ENCODE results near the gene TRIM66. TPM values are rescaled to one million over a fixed set of nuclear protein-coding genes. Genes with fewer than 3 reads are reported as not detected.
A peak's percentile ranks its signal among the peaks of the same experiment; 100 is the strongest.

The TRIM66 gene
- total RNA-seq, 1 donor: 4.3 TPM

DNA sequence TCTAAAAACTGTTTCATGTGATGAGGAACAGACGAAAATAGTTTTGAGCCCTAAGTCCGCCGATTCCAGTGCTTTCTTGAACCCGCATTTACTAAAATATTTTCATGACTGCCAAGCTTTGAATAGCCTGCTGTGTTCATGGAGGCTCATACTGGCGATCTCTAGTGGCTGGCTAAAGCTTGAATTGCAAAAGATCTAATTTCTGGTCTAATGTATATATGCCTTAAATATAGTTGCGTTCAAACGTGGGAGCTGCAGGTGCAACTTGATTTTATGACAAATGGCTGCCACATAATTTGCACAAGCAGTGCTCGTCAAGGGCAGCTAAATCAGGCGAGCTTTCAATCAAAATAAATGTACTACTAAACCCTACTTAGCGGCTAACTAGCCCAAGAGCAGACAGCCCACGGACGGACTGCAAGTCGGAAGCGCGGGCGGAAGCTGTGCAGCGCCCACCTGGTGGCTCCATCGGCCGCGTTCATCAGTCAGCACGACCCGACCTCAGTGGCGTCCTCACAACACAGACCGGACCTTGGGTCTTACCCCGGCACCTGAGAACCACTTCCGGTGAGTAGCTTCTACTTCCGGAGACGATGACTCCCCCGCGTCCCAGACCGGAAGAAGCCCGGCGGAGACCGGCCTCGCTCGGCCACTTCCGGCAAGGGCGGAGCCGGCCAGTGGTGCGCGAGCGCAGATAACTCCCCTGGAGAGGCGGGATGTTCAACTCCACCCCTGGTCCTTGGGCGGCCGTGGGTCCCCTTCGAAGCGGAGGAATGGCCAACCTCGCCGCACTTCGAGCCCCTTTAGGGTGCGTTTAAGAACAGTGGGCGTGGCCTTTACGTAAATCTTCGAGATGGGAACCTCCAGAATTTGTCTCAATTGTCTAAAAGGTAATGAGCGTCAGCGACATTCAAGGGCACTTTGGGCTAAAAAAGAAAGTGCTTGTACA is 6.2 kb upstream of the TRIM66 start:
- TF ChIP-seq, protein P1, sequence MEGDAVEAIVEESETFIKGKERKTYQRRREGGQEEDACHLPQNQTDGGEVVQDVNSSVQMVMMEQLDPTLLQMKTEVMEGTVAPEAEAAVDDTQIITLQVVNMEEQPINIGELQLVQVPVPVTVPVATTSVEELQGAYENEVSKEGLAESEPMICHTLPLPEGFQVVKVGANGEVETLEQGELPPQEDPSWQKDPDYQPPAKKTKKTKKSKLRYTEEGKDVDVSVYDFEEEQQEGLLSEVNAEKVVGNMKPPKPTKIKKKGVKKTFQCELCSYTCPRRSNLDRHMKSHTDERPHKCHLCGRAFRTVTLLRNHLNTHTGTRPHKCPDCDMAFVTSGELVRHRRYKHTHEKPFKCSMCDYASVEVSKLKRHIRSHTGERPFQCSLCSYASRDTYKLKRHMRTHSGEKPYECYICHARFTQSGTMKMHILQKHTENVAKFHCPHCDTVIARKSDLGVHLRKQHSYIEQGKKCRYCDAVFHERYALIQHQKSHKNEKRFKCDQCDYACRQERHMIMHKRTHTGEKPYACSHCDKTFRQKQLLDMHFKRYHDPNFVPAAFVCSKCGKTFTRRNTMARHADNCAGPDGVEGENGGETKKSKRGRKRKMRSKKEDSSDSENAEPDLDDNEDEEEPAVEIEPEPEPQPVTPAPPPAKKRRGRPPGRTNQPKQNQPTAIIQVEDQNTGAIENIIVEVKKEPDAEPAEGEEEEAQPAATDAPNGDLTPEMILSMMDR (IDR thresholded peaks at IDR 0.05; ENCODE audit: insufficient read depth, low read depth, low read length): no peak
- H3K4me3 ChIP-seq (ENCODE audit: low read depth, low read length): peak overlapping the region; percentile 71
- DNase-seq (ENCODE audit: low read depth): peak; percentile 97

DNA sequence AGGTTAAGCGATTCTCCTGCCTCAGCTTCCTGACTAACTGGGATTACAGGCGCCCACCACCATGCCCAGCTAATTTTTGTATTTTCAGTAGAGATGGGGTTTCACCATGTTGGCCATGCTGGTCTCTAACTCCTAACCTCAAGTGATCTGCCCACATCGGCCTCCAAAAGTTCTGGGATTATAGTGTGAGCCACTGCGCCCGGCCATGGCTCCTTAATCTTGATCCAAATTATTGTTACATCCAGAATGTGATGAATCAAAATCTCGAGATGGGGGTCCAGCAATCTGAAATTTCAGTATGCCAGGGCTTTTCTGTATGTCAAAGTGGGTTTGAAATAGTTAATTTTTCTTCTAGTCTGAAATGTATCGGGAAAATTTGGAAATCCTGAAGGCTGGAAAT is 3.9 kb upstream of the TRIM66 start:
- no peak for DNase-seq (ENCODE audit: low read depth)
- TF ChIP-seq, protein P1 (IDR thresholded peaks at IDR 0.05; ENCODE audit: insufficient read depth, low read depth, low read length): no peak
- no peak overlapping the region for H3K4me3 ChIP-seq (ENCODE audit: low read depth, low read length)

DNA sequence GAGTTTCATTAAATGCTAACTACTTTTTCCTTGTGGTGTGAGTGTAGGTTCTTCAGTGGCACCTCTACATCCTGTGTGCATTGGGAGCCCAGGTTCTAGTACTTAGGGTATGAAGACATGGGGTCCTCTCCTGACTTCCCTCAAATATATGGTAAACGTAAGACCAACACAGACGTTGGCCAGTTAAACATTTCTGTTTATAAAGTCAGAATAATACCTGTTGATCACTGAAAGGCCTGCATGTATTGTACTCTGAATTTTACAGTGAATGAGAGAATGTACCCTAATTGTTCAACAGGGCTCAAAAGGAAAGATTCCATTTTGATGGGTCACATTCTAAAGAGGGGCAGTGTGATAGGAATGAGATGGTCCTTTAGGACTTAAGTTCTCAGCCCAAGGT is 3.4 kb upstream of the TRIM66 start:
- DNase-seq (ENCODE audit: low read depth): no peak
- no peak overlapping the region for H3K4me3 ChIP-seq (ENCODE audit: low read depth, low read length)

DNA sequence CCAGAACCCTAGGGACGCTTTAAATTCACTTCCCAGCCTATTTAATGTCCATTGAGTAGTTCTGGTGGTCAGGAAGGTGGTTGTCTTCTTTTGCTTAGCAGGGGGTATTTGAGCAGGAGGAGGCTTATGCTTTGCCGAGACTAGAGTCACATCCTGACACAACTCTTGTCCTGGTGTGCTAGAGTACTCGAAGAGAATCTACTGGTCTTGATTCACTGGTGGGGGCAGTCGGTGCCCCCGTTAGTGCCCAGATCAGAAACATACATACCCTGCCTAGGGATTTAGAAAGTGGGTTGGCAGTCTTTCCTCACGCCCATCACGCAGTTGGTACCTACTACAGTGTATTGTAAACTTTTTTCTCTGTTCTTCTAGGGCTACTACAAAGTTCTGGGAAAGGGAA is 2.8 kb upstream of the TRIM66 start:
- DNase-seq (ENCODE audit: low read depth): no peak
- TF ChIP-seq, protein P1 (IDR thresholded peaks at IDR 0.05; ENCODE audit: insufficient read depth, low read depth, low read length): no peak
- no peak overlapping the region for H3K4me3 ChIP-seq (ENCODE audit: low read depth, low read length)

More for the DNA sequence above, 3.4 kb upstream of the TRIM66 start:
- TF ChIP-seq, protein P1 (IDR thresholded peaks at IDR 0.05; ENCODE audit: insufficient read depth, low read depth, low read length): no peak

DNA sequence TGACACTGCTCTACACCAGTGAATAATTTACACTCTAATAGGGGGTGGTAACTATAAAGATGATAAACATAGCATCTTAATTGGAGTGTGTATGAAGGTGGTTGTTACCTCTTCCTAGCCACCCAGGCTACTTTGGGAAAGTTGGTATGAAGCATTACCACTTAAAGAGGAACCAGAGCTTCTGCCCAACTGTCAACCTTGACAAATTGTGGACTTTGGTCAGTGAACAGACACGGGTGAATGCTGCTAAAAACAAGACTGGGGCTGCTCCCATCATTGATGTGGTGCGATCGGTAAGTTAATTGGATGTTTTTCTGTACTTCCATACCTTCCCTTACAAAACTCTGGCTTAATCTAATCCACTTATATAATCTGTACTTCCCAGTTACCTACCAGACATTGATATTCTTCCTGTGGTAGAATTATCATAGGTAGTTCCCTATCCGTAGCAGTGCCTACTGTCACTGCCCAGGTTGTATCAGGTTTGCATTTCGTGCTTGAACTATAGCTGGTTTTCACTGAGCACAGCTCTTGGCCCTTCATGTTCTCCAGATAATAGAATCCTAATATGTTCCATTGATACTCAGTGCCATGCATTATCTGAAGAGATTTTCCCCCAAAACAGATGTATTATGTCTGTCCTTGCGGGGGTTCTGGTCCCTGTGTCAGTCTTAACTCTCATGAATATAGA is 2.3 kb upstream of the TRIM66 start:
- TF ChIP-seq, protein P1 (IDR thresholded peaks at IDR 0.05; ENCODE audit: insufficient read depth, low read depth, low read length): no peak
- no peak for DNase-seq (ENCODE audit: low read depth)

DNA sequence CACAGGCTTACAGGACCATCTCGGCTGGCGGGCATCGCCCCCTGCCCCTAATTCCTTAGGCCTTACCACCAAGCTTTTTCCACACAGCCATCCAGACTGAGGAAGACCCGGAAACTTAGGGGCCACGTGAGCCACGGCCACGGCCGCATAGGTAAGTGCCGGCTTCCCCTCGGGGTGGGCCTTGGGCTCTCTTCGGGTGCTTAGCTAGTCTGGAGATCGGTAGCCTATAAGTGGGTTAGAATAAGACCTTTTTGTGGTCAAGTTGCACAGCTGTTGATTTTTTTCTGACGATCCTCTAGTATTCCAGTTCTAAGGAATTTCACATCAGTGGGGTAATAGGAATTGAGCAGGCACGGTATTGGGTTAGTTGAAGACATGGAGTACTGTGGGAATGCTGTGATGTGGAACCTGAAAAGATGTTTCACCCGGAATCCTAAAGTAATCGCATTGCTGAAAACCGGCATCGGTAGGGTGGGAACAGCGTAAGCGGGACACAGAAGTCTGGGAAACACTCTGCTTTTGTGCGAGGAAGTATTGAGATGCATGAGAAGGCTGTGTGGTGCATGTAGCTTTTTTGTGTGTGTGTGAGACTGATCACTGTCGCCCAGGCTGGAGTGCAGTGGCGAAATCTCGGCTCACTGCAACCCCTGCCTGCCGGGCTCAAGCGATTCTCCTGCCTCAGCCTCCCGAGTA is 796 bp upstream of the TRIM66 start:
- peak; percentile 48 for DNase-seq (ENCODE audit: low read depth)
- H3K4me3 ChIP-seq (ENCODE audit: low read depth, low read length): peak overlapping the region; percentile 99
- TF ChIP-seq, protein P1 (IDR thresholded peaks at IDR 0.05; ENCODE audit: insufficient read depth, low read depth, low read length): no peak

More for the DNA sequence above, 2.3 kb upstream of the TRIM66 start:
- peak overlapping the region; percentile 99 for H3K4me3 ChIP-seq (ENCODE audit: low read depth, low read length)
